LoVo (cell line): Measurements from ENCODE around the gene SIVA1.

Source experiments
- DNase-seq: peaks from one replicate; pipeline ENCODE4 v3.0.0-alpha.2; 2016; ENCODE audit warnings: low spot score

SIVA1 gene

DNA sequence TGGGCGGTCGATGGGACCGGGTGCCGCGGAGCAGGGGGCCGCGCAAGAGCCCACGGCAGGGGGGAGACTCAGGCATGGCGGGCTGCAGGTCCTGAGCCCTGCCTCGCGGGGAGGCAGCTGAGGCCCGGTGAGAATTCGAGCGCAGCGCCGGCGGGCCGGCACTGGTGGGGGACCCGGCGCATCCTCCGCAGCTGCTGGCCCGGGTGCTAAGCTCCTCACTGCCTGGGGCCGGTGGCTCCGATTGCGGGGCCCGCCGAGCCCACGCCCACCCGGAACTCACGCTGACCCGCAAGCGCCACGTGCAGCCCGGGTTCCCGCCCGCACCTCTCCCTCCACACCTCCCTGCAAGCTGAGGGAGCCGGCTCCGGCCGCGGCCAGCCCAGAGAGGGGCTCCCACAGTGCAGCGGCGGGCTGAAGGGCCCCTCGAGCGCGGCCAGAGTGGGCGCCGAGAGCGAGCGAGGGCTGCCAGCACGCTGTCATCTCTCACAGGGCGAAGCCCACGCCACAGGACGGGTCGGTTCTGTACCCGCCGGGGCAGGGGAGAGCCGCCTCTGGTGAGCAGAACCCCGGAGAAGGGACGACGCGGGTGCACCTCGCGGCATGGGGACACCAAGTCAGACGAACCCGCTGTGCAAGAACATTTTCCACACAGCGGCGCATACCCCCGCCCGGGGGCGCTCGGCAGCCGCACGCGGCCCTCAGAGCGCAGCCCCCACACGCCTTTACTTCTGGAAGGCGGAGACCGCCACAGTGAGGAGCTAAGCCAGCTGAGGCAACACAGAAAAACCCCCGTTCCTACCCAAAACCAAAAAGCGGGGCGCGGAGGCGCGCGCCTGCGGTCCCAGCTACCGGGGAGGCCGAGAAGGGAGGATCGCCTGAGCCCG lies 1.2 kb upstream of the SIVA1 start:
- no peak for DNase-seq

DNA sequence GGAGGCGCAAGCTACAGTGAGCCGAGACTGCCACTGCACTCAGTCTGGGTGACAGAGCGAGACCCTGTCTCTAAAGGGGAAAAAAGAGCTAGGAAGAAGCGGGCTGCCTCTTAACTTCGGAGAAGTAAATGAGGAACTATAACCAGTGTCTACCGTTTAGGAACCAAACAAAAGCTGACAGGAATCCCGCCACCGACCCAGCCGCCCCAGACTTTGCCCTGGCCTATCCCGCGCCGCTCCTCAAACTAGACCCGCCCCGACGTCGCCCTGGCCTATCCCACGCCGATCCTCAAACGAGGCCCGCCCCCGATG lies 568 bp upstream of the SIVA1 start:
- no peak for DNase-seq

DNA sequence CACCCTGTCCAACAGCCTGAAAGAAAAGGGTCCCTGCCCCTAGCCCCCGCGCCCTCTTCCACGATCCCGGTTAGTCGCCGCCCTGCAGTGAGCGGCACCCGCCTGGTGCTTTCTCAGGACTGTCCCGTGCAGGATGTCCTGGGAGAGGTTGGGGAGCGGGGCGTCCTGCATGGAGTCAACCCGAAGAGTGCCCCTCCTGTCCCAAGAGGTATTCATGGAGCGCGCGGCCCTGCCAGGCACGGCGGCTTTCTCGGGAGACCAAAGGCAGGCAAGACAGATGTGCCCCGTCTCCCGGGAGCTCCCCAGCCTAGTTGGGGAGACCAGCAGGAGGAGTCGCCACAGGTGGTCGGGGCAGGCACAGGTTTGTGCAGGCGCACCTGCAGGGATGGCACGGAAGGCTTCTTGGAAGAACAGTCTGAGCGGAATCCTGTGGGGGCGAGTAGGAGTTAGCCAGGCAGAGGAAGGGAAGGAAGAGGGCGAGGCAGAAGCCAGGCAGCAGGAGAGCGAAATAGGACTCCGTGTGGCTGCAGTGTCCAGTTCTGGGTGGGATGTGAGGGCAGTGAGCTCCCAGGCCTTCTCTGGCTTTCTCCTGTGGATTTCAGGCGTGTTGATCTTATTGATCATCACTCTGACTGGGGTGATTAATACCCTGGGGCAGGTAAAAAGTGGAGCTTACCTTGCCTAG lies 723 bp downstream of the SIVA1 start:
- DNase-seq, result no peak

DNA sequence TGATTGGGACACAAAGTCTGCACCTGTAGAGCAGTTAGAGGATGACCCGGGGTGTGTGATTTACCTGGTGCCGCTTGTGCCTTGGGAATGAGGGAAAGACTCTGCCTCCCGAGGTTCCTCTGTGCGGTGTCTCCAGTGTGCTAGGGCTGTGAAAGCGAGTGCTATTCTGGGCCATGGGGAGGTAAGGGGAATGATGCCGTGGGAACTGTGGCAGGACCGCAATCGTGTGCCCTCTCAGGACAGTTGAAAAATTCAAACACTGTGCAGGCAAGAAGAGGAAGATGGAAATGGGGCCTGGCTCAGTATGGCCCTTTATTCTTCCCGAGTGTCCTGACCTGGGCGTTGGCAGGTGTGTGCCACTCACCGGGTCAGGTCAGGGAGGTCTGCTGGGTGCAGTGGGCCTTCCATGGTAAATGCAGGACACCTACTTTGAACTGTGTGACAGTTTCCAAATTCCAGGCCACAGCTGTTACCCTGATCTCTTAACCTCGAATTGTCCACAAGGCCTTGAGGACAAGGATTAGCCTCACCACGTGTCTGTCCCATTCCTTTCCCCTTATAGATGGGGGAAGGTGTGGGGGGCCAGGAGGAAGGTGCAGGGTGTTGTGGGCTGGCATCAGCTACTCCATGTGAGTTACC lies 1.4 kb downstream of the SIVA1 start:
- DNase-seq, result no peak

DNA sequence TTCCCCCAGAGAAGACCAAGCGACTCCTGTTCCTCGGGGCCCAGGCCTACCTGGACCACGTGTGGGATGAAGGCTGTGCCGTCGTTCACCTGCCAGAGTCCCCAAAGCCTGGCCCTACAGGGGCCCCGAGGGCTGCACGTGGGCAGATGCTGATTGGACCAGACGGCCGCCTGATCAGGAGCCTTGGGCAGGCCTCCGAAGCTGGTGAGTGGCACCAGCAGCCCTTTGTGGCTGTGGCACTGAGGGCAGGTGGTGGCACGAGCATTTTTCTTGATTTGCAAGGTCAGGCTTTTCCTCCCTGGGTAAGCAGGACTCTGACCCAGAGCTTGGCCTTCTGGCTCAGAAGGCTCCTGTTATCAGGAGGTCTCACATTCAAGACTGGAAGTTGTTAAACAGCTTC lies 2.7 kb downstream of the SIVA1 start:
- DNase-seq, result no peak

DNA sequence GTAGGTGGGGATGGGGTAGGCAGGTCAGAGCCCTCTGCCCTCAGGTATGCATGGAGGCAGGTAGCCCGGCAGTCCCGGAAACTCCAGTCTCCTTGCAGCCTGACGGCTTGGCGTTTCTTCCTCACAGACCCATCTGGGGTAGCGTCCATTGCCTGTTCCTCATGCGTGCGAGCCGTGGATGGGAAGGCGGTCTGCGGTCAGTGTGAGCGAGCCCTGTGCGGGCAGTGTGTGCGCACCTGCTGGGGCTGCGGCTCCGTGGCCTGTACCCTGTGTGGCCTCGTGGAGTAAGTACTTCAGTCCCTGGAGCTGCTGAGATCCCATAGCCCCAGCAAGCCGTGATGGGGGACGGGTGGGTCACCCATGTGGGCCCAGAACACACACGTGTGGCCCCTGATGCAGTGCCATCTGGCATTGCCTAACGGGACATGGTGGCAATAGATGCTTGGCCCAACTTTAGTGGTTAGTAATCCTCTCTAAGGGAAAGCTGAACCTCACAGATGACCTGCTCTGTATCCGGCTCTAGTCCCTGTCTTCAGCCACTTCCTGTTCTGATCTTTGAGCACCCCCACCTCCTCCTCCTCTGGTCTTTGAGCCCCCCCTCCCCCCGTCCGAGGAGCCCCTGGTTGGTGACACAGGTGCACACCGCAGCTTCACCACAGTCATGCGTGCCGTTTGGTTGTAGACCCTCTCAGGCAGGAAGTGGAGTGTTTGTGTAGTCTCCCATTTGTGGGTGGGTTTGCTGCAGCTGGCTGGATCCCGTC lies 3.7 kb downstream of the SIVA1 start:
- DNase-seq, result no peak

DNA sequence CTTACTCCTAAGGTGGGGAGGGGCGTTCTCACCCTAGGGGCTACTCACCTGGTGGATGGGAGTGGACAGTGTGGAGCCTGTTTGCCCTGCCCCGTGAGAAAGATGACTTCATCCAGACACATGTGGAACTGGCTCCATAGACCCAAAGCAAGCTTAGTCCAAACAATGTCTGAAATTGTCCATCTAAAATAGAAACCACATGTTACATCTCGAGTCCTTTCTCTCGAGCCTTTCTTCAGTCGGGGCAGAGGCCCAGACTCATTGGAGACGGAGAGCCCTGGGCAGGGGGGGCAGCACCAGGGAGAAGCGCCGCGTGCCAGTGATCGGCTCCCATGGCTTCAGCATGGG lies 4.3 kb downstream of the SIVA1 start:
- DNase-seq, result no peak

DNA sequence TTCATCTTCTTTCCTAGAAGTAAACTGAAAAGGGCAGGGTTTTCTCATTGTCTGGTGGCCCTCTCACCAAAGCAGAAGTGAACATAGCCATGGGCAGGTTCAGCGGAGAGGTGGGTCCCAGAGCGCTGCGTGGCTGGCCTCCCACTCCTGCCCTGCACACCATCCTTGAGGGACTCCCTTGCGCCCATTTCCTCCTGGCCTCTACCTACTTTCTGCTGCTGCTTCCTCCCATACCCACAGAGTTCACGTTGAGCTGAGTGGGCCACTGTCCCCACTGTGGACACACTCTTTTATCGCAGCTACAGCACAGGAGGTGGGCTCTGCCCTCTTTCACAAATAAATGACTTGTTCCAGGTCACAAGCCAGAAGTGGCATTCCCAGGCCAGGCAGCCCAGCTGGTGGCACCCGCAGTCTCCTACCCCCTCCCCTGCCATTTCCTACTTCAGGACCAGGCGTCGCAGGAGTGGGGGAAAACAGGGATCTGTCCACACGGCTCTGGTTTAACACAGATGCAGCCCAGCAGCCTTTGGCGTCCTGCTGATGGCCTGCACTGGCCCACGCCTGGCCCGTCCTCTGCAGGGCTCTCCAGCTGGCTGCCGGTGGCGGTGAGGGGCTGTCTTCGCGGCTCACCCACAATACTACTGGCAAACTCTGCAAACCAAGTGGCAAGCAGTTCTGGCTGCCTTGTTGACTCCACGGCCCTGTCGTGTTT lies 4.9 kb downstream of the SIVA1 start:
- DNase-seq, result no peak

DNA sequence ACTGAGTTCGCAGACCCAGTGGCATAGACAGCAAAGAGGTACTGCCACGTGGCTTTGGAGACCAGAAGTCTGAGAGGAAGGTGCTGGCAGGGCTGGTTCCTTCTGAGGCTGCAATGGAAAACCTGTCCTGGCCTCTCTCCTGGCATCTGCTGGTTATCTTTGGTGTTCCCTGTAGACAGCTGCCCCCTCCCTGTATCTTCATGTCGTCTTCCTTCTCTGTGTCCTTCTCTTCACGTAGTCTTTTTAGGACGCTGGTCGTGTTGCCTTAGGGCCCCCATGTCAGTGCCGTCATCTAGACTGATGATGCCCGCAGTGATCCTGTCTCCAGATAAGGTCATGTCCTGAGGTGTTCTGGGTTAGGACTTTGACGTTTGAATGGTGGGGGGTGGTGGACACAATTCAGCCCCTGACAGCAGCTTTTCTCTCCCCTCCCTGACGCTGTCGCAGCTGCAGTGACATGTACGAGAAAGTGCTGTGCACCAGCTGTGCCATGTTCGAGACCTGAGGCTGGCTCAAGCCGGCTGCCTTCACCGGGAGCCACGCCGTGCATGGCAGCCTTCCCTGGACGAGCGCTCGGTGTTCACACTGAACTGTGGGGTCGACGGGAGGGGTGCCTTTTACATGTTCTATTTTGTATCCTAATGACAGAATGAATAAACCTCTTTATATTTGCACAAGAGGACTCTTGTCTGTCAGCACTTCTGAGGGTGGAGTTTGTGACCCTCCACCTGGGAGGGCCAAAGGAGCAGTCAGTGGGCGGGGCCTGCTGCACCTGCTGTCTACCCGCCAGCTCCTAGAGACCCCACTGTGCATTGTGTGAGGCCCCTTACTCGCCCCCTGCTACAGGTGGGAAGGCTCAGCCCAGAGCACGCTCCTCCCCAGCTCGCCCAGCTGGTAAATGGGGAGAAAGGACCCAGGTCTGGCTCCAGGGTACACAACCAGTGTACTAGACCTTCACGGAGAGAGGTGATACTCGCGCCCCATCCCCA lies 6.3 kb downstream of the SIVA1 start:
- DNase-seq, result no peak

DNA sequence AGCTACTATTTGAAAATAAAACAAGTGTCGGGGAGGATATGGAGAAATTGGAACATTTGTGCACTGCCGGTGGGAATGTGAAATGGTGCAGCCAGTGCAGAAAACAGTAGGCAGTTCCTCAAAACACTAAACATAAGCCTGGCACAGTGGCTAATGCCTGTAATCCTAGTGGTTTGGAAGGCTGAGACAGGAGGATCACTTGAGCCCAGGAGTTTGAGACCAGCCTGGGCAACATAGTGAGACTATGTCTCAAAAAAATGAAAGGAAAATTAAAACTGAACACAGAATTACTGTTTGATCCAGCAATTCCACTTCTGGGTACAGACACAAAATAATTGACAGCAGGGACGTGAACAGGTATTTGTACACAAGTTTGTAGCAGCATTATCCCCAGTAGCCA lies 12.6 kb downstream of the SIVA1 start:
- DNase-seq, result no peak

DNA sequence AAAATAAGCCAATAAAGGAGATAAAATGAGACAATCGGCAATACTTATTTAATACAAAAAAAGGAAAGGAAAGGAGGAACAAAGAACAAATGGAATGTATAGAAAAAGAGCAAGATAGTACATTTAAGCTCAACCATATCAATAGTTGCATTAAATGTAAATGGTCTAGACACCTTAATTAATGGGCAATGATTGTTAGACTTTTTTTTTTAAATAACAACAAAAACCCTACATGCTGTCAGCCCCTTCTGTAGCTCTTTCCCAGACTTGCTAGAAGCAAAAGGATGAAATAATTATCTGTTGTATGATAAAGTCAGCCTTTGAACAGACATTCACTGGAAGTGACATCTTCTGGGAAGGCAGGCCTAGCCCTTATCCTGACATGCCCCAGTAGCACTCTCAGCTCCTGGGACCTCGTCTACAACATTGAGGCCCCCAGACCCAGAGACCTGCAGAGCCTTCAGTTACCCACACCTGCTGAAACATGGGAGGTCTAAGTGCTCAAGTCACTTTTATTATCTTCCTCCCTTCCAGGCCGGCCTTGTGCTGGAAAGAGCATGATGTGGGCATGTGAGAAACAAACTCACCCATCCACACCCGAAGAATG lies 13.4 kb downstream of the SIVA1 start:
- no peak for DNase-seq

DNA sequence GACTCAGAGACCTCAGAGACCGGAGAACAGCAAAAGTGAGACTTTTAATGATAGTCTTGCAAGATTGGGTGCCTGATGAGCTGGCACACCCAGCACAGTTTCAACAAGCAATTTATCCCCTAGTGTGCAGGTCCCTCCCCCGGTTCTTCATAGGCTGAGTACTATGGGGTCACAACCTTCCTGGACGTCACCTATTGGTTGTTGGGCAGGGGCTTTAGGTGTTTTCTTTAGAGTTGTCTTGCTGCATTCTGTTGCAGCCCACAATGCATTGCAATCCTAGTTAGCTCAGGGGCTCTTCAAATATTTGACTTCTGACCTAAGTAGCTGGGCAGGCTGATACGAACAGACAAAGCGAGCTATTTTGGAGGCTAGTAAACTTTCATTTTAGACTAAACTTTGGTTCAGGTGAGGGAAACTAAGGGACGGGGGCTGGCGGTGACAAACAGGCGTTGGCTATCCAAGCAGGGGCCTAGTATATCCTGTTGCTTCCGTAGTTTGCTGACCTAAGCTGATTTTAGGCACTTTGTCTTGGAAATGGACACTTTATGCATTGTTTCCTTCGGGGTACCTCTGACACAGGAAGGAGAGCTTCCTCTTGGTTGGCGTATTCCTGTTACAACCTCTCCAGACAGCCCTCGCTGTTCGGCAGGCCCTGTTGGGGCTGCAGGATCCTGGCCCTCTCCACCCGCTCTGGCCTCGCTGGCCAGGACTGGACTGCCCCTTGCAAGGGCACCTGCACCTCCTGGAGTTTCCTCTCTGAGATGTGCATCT lies 14.1 kb downstream of the SIVA1 start:
- DNase-seq, result no peak

DNA sequence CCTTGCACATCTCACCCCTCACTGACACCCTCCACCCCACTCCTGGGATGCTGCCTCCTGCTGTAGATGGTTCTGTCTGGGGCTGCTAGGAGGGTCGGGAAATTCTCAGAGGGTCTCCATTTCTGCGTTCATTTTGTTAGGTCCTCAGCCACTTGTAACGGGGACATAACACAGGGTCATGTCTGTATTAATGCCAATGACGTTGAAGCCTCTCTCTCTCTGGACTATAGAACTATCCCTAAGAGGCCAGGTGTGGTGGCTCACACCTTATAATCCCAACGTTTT lies 14.6 kb downstream of the SIVA1 start:
- DNase-seq, result no peak

DNA sequence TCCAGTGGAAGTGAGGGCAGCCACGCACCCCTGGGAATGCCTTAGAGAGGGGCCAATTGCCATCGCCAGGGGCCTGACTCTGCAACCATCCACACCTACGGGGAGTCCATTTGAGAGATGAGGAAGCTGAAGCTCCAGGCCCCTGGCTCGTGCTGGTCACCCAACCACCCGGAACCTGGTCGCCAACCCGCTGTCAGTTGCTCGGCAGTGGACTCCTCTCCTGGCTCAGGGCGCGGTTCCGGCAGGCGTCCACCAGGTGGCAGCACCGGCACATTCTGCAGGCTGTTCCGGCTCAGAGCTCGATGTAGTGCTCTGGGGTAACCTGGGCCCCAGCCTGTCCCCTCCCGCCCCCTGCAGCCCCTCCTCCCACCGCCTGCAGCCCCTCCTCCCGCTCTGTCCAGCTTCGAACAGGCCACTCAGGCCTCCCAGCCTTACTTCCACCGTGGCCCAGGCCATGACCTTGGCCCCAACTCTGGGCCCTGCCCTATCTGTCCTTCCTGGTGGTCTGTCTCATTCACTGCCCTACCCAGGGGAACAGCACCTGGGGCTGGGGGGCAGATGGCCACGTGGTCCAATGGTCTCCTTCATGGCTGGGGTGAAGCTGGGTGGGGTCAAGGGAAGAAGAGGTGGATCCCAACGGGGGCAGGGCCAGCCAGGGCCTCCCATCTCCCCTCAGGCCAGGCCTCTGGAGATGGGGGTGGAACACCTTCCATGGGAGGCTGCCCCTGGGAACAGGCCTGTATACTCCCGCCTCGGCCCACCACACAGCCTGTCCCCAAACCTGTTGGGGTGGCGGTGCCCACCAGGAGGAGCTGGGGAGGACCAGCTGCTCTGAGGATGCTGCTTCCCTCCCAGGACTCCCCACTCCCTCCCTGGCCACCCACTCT lies 15.7 kb downstream of the SIVA1 start:
- DNase-seq, result peak; percentile 70

DNA sequence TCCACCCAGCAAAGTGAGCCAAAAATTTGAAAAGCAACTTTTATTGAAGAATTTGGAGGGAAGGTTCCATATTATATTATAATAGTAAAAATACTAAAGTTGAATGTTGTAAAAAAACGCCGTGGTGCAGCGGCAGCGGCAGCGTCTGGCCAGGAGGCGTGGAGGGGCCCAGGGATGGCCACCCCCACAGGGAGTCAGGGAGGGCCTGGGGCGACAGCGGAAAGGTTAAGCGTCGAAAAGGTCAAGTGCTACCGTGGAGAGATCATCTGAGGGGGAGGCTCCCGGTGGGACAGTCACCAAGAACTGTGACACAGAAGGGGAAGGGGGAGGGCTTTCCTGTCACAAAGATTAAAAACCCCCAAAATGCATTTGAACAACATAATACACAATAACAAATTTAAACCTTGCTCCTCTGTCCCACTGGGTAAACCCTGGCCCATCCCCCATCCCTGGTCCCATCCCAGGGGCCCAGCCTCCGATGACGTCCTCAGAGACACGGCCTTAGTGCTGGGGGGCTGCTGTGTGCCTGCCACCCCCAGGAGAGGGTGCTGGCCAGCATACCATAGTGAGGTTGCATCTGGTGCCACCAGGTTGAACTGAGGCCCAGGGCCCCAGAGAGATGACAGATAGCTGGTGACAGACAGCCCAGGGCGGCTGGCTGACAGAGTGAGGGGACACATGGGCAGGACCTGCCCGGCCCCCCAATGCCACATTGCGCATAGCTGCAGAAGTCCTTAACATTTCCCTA lies 16.6 kb downstream of the SIVA1 start:
- DNase-seq, result no peak

DNA sequence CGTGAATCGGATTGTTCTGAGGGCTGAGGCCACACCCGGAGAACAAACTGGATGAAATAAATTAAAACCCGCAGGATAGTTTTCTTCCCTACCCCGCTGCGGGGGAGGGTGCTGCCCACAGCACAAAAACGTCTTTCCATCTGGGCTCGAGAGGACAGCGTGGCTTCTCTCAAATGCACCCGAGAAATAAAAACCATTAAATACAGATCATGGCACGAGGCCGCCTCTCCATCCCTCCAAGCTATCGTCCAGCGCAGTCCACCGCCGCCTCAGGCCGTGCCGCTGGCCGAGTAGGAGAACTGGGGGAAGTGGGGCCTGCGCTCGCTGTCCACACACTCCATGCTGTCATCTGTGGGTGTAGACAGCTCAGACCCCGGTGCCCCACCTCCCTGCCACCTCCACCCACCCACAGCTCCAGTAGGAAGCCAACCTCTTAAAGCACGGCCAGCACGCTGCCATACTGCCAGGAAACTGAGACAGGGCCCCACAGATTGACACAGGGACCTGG lies 17.2 kb downstream of the SIVA1 start:
- DNase-seq, result no peak

DNA sequence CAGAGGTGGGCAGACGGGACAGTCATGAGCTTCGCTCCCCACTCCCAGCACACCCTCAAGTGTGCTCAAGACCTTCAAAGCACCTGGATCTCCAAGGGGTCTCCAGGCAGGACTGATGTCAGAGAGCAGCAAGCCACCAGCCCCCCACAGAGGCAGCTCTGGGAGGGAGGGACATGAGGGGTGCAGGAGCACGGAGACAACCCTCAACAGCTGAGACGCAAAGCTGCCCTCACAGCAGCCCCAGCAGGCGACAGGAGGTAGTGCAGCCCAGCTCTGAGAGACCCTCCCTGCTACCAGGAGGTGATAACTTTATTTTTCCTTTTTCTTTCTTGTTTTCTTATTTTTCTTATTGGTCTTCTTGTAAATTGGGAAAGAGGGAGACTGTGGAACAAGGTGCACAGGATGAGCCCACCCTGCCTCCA lies 17.9 kb downstream of the SIVA1 start:
- DNase-seq, result no peak

DNA sequence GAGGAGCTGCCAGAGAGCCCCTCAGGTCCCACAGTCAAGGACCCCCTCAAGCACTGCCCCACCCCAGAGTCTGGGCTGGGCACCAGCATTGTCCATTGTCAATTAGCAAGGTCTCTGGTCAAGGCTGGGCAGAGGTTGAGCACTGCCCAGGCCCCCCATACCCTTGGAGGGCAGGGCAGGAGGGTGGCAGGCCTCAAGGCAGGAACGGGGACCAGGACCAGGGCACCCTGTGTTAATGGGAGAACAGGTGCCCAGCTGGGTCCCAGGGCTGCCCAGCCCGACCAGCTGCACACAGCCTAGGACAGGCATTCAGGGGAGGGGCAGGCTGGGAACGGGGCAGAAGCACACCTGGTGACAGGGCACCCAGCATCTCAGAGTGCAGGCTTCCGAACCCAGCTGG lies 18.4 kb downstream of the SIVA1 start:
- DNase-seq, result no peak
